Measurements from ENCODE around the gene TRMU. TPM values are rescaled to one million over a fixed set of nuclear protein-coding genes. Genes with fewer than 3 reads are reported as not detected.
A peak's percentile ranks its signal among the peaks of the same experiment; 100 is the strongest.

The TRMU gene
- total RNA-seq, 1 donor: 31.1 TPM

GRCh38 chr22:46360097-46360496 lies 24.6 kb downstream of the TRMU start:
- no peak for TF ChIP-seq CTCF (IDR thresholded peaks at IDR 0.05; ENCODE audit: insufficient read depth, low read depth, low read length)
- DNase-seq (ENCODE audit: low read depth): no peak
- no peak overlapping the region for H3K4me3 ChIP-seq (ENCODE audit: low read depth, low read length)

- TF ChIP-seq CTCF (IDR thresholded peaks at IDR 0.05; ENCODE audit: insufficient read depth, low read depth, low read length): no peak
- H3K4me3 ChIP-seq (ENCODE audit: low read depth, low read length): no peak overlapping the region
- no peak for DNase-seq (ENCODE audit: low read depth)
Observed at GRCh38 chr22:46360891-46361290, 25.4 kb downstream of the TRMU start.

- TF ChIP-seq CTCF (IDR thresholded peaks at IDR 0.05; ENCODE audit: insufficient read depth, low read depth, low read length): no peak
- H3K4me3 ChIP-seq (ENCODE audit: low read depth, low read length): no peak overlapping the region
- no peak for DNase-seq (ENCODE audit: low read depth)
Observed at GRCh38 chr22:46361826-46362202, 26.3 kb downstream of the TRMU start.

- peak; percentile 3 for DNase-seq (ENCODE audit: low read depth)
- TF ChIP-seq CTCF (IDR thresholded peaks at IDR 0.05; ENCODE audit: insufficient read depth, low read depth, low read length): no peak
- H3K4me3 ChIP-seq (ENCODE audit: low read depth, low read length): no peak overlapping the region
Observed at GRCh38 chr22:46362203-46362933, 26.9 kb downstream of the TRMU start.

- H3K4me3 ChIP-seq (ENCODE audit: low read depth, low read length): no peak overlapping the region
- no peak for TF ChIP-seq CTCF (IDR thresholded peaks at IDR 0.05; ENCODE audit: insufficient read depth, low read depth, low read length)
- no peak for DNase-seq (ENCODE audit: low read depth)
Observed at GRCh38 chr22:46362934-46363515, 27.5 kb downstream of the TRMU start.

- H3K4me3 ChIP-seq (ENCODE audit: low read depth, low read length): no peak overlapping the region
- TF ChIP-seq CTCF (IDR thresholded peaks at IDR 0.05; ENCODE audit: insufficient read depth, low read depth, low read length): no peak
- no peak for DNase-seq (ENCODE audit: low read depth)
Observed at GRCh38 chr22:46363611-46364321, 28.3 kb downstream of the TRMU start.
